K562 (cell line): ENCODE measurements around the gene ATRNL1. TPM values are rescaled to one million over a fixed set of nuclear protein-coding genes. Genes with fewer than 3 reads are reported as not detected.

Experiments used
- ATAC-seq: fragments of 200-7000 bp; cut with Tn5 transposase; 3 replicates; pipeline ENCODE4 v1.9.1; 2020; ENCODE audit warnings: moderate library complexity
- BruUV-seq: library from RNA; stranded (reverse); fragments of 400-500 nt; replicated peaks from 2 replicates; lab custom pipeline; 2021; lab: Mats Ljungman, UMichigan
- CTCF ChIA-PET: fragments of 300-600 bp; formaldehyde crosslinking; extraction: SDS; loops from one replicate; lab custom pipeline; 2021; ENCODE audit warnings: low intra/inter-chr PET ratio; lab: Yijun Ruan, JAX
- POLR2A ChIA-PET: fragments of 300-600, 350-650 bp; sonication (Branson Sonifier 250); formaldehyde crosslinking; extraction: SDS; loops from one replicate; lab custom pipeline; 2021; ENCODE audit warnings: antibody characterized with exemption, inconsistent platforms; lab: Yijun Ruan, JAX
- DNase-seq, 4 experiments: peaks; one replicate each; pipeline versions ENCODE4 v3.0.0 to v3.0.0-alpha.2; 2011 to 2018; ENCODE audit warnings: low spot score in 3 of 4, mixed read lengths in 3 of 4; ENCODE audit errors: extremely low read depth in 1 of 4
- FAIRE-seq: peaks from 2 replicates; lab custom pipeline; 2011; peaks lifted over from hg19 to GRCh38; lab: Jason Lieb, UNC
- H2AFZ ChIP-seq: 2 replicates; pipeline ENCODE4 v1.6.0; 2011; ENCODE audit warnings: low read depth, low read length, control low read depth, inconsistent platforms
- H3K27ac ChIP-seq: fragments of 200-600 bp; 3 replicates; pipeline ENCODE4 v1.8.0; 2011; ENCODE audit warnings: low read depth, mild to moderate bottlenecking, control low read depth, inconsistent platforms, low read length, moderate library complexity, mixed read lengths; ENCODE audit errors: extremely low read depth
- H3K27me3 ChIP-seq, 2 experiments: fragments of 300-600 bp in 1 of 2; 2 replicates in 1 of 2; 3 replicates in 1 of 2; pipeline versions ENCODE4 v1.6.0 to v1.8.0; 2011; ENCODE audit warnings: inconsistent platforms in 2 of 2, low read length in 2 of 2, mild to moderate bottlenecking in 1 of 2, mixed read lengths in 1 of 2, moderate library complexity in 1 of 2; ENCODE audit not compliant: control insufficient read depth in 2 of 2, insufficient read depth in 2 of 2
- H3K36me3 ChIP-seq: fragments of 300-600 bp; 3 replicates; pipeline ENCODE4 v1.8.0; 2011; ENCODE audit warnings: mild to moderate bottlenecking, low read length, inconsistent platforms; ENCODE audit not compliant: control insufficient read depth, insufficient read depth
- H3K4me1 ChIP-seq, 2 experiments: fragments of 200-600 bp in 1 of 2; replicated peaks in 1 of 2; 2 replicates in 1 of 2; 3 replicates in 1 of 2; pipeline versions ENCODE4 v1.5.1 to v1.8.0; 2011; ENCODE audit warnings: inconsistent platforms in 2 of 2, low read length in 2 of 2, mild to moderate bottlenecking in 1 of 2, mixed read lengths in 1 of 2, moderate library complexity in 1 of 2; ENCODE audit not compliant: control insufficient read depth in 2 of 2, insufficient read depth in 2 of 2
- H3K4me2 ChIP-seq: 2 replicates; pipeline ENCODE4 v1.6.1; 2011; ENCODE audit warnings: low read length, control low read depth, inconsistent platforms, mixed read lengths; ENCODE audit not compliant: insufficient read depth
- H3K4me3 ChIP-seq: fragments of 200-600 bp; sonication (generic), shearing (Covaris generic); 2 replicates; pipeline ENCODE4 v1.5.1; 2016; ENCODE audit warnings: control low read depth, inconsistent platforms
- H3K79me2 ChIP-seq: fragments of 200-600 bp; 3 replicates; pipeline ENCODE4 v1.8.0; 2011; ENCODE audit warnings: low read length, inconsistent platforms; ENCODE audit not compliant: control insufficient read depth, insufficient read depth
- H3K9ac ChIP-seq, 2 experiments: 2 replicates each; pipeline versions ENCODE4 v1.6.0 to v1.6.1; 2011; ENCODE audit warnings: low read depth in 2 of 2, low read length in 2 of 2, control low read depth in 1 of 2, inconsistent platforms in 1 of 2, mild to moderate bottlenecking in 1 of 2, mixed read lengths in 1 of 2; ENCODE audit not compliant: insufficient read depth in 1 of 2
- H3K9me1 ChIP-seq: one replicate; pipeline ENCODE4 v1.6.0; 2011; ENCODE audit warnings: inconsistent platforms, mild to moderate bottlenecking, low read length, moderate library complexity; ENCODE audit not compliant: control insufficient read depth, insufficient read depth
- H3K9me3 ChIP-seq: replicated peaks from 2 replicates; pipeline ENCODE4 v1.5.1; 2011; ENCODE audit warnings: low read depth, low read length, inconsistent platforms; ENCODE audit not compliant: control insufficient read depth, insufficient read depth
- H4K20me1 ChIP-seq: replicated peaks from 2 replicates; pipeline ENCODE4 v1.6.1; 2011; ENCODE audit warnings: low read length, inconsistent platforms, mixed read lengths; ENCODE audit not compliant: control insufficient read depth, insufficient read depth
- DMBX1 ChIP-seq: fragments of 250-450 bp; sonication (Bioruptor Pico); IDR thresholded peaks from 2 replicates; pipeline ENCODE4 v1.8.0; 2022; ENCODE audit warnings: inconsistent platforms, mild to moderate bottlenecking, moderate library complexity, borderline replicate concordance
- FOXJ2 ChIP-seq: fragments of 200-800 bp; sonication (Bioruptor generic); IDR thresholded peaks from 2 replicates; pipeline ENCODE4 v1.6.1; 2016; ENCODE audit warnings: missing genetic modification characterization, missing compliant biosample characterization
- HNRNPH1 ChIP-seq: fragments of 200-400 bp; formaldehyde crosslinking; optimal IDR thresholded peaks from 2 replicates; pipeline ENCODE3; 2017; ENCODE audit warnings: low read depth, mild to moderate bottlenecking, low read length, moderate library complexity
- NCOA6 ChIP-seq: fragments of 450-650 bp; IDR thresholded peaks from 2 replicates; pipeline ENCODE4 v1.6.1; 2017; ENCODE audit warnings: mild to moderate bottlenecking
- WGBS: fragments of 100-300 bp; shearing (Covaris generic); methylation state at CpG from one replicate; pipeline ENCODE4 v1.1.6; 2016; ENCODE audit warnings: low coverage, mixed read lengths; ENCODE audit not compliant: insufficient coverage; ENCODE audit errors: missing lambda C conversion rate; 5-methylcytosine and 5-hydroxymethylcytosine counted together
- in situ Hi-C: fragments of 300-500 bp; cut with MboI; formaldehyde crosslinking; loops from 4 replicates; pipeline ENCODE4 v1.15.0; 2018; ENCODE audit warnings: inconsistent platforms, mixed read lengths
- intact Hi-C: fragments of 100-400 bp; cut with micrococcal nuclease; formaldehyde crosslinking; loops from 2 replicates; pipeline ENCODE4 v1.14.2; 2022
- polyA plus RNA-seq, 8 experiments: library from polyadenylated mRNA; depleted of rRNA in 4 of 8; stranded (reverse) in 5 of 8; unstranded in 3 of 8; fragments of >200 nt; fragmentation: Nextera tagmentation in 2 of 8; fragmentation: Illumina TruSeq in 1 of 8; extraction: Ambion mirVana in 2 of 8; extraction: Trizol in 1 of 8; gene quantifications; 2 replicates each; pipeline versions ENCODE4 v1.2.1 to v1.2.3, GENCODE V29; 2011 to 2014; ENCODE audit warnings: inconsistent platforms in 1 of 8, missing spikeins in 1 of 8
- total RNA-seq, 7 experiments: library from RNA; depleted of rRNA in 6 of 7; stranded (reverse); fragments of >200 nt in 6 of 7; fragmentation: Illumina TruSeq in 2 of 7; extraction: Trizol in 2 of 7; gene quantifications; 2 replicates each; pipeline versions ENCODE4 v1.2.1 to v1.2.3, GENCODE V29; 2011 to 2021; ENCODE audit warnings: low replicate concordance in 1 of 7
- TF ChIP-seq, protein P1 (sequence below): sonication (generic); formaldehyde crosslinking; IDR thresholded peaks from 2 replicates; pipeline ENCODE4 v1.8.1; 2023; ENCODE audit warnings: mild to moderate bottlenecking, missing genetic modification reagents, moderate library complexity
- TF ChIP-seq, protein P2 (sequence below): fragments of 250-450 bp; sonication (Bioruptor Pico); IDR thresholded peaks from 2 replicates; pipeline ENCODE4 v1.5.0; 2022; ENCODE audit warnings: mild to moderate bottlenecking

Gene ATRNL1
- total and polyA plus RNA-seq, 9 of the 15 experiments (the other 6 are each of a cell fraction or from before 2014, with no cell fraction given), result 0.18 TPM; not detected in 8

DNA sequence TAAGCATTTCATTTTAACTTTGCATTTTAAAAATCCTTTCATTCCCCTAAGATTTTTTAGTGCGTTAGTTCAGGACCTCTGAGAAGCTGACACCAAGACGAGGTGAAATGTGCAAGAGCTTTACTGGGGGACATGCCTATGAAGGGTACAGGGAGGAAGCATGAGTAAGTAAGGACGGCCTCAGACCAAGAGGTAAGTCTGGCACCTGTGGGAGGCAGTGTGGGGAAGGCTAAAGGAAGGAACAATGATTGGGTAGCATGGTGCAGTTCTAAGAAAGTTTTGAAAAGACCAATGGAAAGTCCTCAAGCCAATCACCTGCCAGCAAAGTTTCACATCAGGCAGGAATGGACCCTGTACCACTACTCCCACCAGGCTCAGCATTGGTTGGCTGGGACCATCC is 810.7 kb downstream of the ATRNL1 start (continued):
- TF ChIP-seq DMBX1 (CRISPR knock-in tag), result no peak

DNA sequence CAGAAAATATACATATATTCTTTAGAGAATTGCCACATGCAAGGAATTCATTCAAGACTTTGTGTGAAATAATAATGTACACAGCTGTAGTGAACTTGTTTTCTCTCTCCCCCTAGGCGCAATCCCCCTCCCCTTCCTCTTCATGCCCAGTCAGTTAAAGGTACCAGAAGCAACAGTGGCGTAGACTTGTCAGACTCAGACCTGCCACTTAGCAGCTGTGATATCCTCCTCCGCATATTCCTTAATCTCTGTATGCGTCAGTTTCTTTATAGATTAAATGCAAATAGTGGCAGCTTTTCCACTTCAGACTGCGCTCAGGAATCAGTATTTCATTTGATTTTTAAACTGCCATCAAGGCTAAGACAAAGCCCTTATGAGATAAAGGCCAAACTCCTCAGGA is 815.9 kb downstream of the ATRNL1 start:
- DNase-seq (no peak), ATAC-seq (no peak), FAIRE-seq (no peak)
- H2AFZ ChIP-seq, result no peak overlapping the region
- 0% methylated on average over 3 of the region's 5 CpGs for WGBS
- no peak overlapping the region for H3K27ac ChIP-seq
- no peaks in the 10 kb centered on the region for H4K20me1 ChIP-seq
- H3K9ac ChIP-seq, result no peak overlapping the region
- no peak overlapping the region for H3K4me2 ChIP-seq
- intact Hi-C loops, result no loop called here
- no peaks in the 10 kb centered on the region for H3K27me3 ChIP-seq
- ChIA-PET POLR2A (interaction anchor here (0.6 kb wide), 1 partner anchor 408 kb away, joined by 3 read pairs; no protein-coding TSS in a partner anchor), CTCF (no interaction called here)
- H3K9me3 ChIP-seq, result no peaks in the 10 kb centered on the region
- in situ Hi-C loops, result no loop called here
- H3K4me1 ChIP-seq, result no peaks in the 10 kb centered on the region
- H3K9me1 ChIP-seq, result no peaks in the 10 kb centered on the region
- H3K36me3 ChIP-seq, result no peaks in the 10 kb centered on the region
- no peaks in the 10 kb centered on the region for H3K79me2 ChIP-seq
- no TSS peak for BruUV-seq
- TF ChIP-seq, protein P1, sequence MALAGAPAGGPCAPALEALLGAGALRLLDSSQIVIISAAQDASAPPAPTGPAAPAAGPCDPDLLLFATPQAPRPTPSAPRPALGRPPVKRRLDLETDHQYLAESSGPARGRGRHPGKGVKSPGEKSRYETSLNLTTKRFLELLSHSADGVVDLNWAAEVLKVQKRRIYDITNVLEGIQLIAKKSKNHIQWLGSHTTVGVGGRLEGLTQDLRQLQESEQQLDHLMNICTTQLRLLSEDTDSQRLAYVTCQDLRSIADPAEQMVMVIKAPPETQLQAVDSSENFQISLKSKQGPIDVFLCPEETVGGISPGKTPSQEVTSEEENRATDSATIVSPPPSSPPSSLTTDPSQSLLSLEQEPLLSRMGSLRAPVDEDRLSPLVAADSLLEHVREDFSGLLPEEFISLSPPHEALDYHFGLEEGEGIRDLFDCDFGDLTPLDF (CRISPR knock-in tag), result no peak
- no peak for TF ChIP-seq FOXJ2
- TF ChIP-seq, protein P2, sequence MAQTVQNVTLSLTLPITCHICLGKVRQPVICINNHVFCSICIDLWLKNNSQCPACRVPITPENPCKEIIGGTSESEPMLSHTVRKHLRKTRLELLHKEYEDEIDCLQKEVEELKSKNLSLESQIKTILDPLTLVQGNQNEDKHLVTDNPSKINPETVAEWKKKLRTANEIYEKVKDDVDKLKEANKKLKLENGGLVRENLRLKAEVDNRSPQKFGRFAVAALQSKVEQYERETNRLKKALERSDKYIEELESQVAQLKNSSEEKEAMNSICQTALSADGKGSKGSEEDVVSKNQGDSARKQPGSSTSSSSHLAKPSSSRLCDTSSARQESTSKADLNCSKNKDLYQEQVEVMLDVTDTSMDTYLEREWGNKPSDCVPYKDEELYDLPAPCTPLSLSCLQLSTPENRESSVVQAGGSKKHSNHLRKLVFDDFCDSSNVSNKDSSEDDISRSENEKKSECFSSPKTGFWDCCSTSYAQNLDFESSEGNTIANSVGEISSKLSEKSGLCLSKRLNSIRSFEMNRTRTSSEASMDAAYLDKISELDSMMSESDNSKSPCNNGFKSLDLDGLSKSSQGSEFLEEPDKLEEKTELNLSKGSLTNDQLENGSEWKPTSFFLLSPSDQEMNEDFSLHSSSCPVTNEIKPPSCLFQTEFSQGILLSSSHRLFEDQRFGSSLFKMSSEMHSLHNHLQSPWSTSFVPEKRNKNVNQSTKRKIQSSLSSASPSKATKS, result no peak
- TF ChIP-seq HNRNPH1, result no peak
- TF ChIP-seq NCOA6, result no peak
- H3K4me3 ChIP-seq, result no peak overlapping the region
